NCI-H748 treated with DMSO at 0.1 percent for 48 hours (cell line): Measurements from ENCODE around the gene PIK3C2G.

ENCODE experiments used
- DNase-seq: peaks from one replicate; lab custom pipeline; 2025; lab: John Stamatoyannopoulos, UW

Gene PIK3C2G

GRCh38 chr12:18270958-18271460, 9.7 kb downstream of the PIK3C2G start:
- DNase-seq = no peak

- DNase-seq = no peak
Measured at GRCh38 chr12:18275981-18276380, 14.7 kb downstream of the PIK3C2G start.

- DNase-seq = no peak
Measured at GRCh38 chr12:18277196-18277595, 15.9 kb downstream of the PIK3C2G start.

GRCh38 chr12:18280728-18281127, 19.4 kb downstream of the PIK3C2G start:
- DNase-seq = no peak

- no peak for DNase-seq
Measured at GRCh38 chr12:18281941-18282340, 20.6 kb downstream of the PIK3C2G start.

GRCh38 chr12:18283831-18284230, 22.5 kb downstream of the PIK3C2G start:
- no peak for DNase-seq

GRCh38 chr12:18284386-18284785, 23.1 kb downstream of the PIK3C2G start:
- no peak for DNase-seq

- DNase-seq = no peak
Measured at GRCh38 chr12:18285161-18285560, 23.8 kb downstream of the PIK3C2G start.

GRCh38 chr12:18290386-18290785, 29.1 kb downstream of the PIK3C2G start:
- no peak for DNase-seq

GRCh38 chr12:18294889-18295288, 33.6 kb downstream of the PIK3C2G start:
- no peak for DNase-seq

GRCh38 chr12:18296201-18296908, 35.0 kb downstream of the PIK3C2G start:
- DNase-seq = no peak

- DNase-seq = no peak
Measured at GRCh38 chr12:18296909-18297280, 35.6 kb downstream of the PIK3C2G start.

- no peak for DNase-seq
Measured at GRCh38 chr12:18297902-18298301, 36.6 kb downstream of the PIK3C2G start.

- DNase-seq = no peak
Measured at GRCh38 chr12:18302809-18303430, 41.6 kb downstream of the PIK3C2G start.

GRCh38 chr12:18304609-18305008, 43.3 kb downstream of the PIK3C2G start:
- no peak for DNase-seq

- DNase-seq = no peak
Measured at GRCh38 chr12:18306311-18306710, 45.0 kb downstream of the PIK3C2G start.

GRCh38 chr12:18313306-18313705, 52.0 kb downstream of the PIK3C2G start:
- no peak for DNase-seq

- DNase-seq = peak; percentile 6
Measured at GRCh38 chr12:18320036-18320617, 58.8 kb downstream of the PIK3C2G start.

GRCh38 chr12:18320976-18321375, 59.7 kb downstream of the PIK3C2G start:
- DNase-seq = no peak

- no peak for DNase-seq
Measured at GRCh38 chr12:18323159-18323558, 61.8 kb downstream of the PIK3C2G start.

- DNase-seq = no peak
Measured at GRCh38 chr12:18327036-18327435, 65.7 kb downstream of the PIK3C2G start.

GRCh38 chr12:18332173-18332572, 70.9 kb downstream of the PIK3C2G start:
- no peak for DNase-seq

GRCh38 chr12:18339633-18340032, 78.3 kb downstream of the PIK3C2G start:
- DNase-seq = no peak
